ENCODE results near the gene HOMER3.
"Not testable (repeated sequence)": the region's sequence is repeated elsewhere in the genome, so short reads cannot be mapped to it uniquely, and the experiment has no call there.

Gene HOMER3

GRCh38 chr19:18952364-18953003 lies 11.5 kb upstream of the HOMER3 start:
- not testable (repeated sequence) for DNase-seq

DNA sequence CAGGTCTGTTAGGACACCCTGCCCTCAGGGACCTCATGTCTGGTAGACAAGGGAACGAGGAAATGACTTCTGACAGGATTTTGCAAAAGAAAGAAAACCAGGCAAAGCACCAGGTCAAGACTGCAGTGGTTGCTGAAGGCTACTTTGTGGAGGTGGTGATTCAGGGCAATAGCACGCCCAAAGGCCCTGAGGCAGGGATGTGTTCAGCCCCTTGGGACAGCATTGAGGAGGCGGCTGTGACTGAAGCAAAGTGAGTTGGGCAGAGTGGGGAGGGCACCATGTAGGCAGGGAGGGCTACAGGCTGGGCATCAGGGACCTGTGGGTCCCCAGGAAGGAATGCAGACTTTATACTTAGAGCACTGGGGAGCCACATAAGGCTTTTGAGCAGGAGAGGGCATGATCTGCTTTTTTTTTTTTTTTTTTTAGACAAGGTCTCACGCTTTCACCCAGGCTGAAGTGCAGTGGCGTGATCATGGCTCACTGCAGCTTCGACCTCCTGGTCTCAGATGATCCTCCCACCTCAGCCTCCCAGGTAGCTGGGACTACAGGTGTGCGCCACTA lies 10.8 kb upstream of the HOMER3 start:
- DNase-seq: peak; percentile 94

GRCh38 chr19:18949858-18950257 lies 8.8 kb upstream of the HOMER3 start:
- no peak for DNase-seq

- no peak for DNase-seq
These were observed 7.9 kb upstream of the HOMER3 start for GRCh38 chr19:18948976-18949356.

DNA sequence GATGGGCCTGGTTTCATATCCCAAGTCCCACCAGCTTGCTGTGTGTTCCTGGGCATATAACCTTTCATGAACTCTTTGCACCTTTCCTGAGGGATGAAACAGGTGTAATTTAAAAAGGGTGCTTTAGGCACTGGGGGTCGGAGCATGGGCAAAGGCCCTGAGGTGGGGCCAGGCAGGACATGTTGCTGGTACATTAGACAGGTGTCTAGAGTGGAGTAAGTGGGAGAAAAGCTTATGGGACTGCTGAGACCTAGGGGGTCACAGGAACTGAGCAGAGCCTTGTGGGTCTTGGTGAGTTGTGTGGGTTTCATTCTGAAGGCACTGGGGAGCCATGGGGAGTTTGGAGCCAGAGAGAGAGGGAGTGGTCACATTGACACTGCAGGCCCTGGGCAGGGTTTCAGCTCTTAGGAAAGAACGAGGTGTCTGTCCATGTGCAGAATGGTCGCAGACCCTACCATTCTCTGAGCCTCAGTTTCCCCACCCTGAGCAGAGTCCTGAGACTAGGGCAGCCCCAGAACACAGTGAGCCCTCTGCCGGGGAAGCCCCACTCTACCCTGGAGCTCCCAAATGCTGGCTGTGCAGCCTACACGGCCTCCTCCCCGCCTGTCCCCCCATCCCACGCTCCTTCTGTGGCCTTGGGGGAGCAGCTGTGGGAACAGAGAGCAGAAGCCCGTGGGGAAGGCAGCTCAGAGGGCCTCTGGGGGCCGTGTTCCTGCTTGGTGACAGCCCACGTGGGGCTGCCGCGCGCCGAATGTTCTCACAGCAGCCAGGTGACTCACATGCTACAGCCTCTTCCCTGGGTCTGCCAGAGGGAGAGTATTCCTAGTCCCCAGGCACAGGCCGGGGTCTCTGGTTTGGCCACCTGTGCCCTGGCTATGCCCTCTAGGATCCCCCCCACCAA lies 7.3 kb upstream of the HOMER3 start:
- DNase-seq: no peak

DNA sequence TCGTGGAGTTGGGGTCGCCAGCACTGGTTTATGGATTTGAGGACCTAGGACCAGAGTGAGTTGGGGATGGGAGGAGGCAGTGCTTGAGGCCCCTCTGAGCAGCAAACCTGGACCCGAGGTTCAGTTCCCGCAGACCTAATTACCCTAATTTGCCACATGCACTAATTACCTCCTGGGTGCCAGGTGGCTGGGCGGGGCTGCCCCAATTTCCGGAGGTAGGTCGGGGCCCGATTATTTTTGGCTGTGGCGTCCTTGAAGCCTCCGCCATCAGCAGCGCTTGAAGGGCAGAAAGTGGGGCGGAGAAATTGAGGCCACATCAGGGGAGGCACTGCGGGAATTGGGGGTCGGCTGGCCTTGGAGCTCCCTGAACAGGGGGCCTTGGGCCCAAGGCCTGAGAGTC lies 5.9 kb upstream of the HOMER3 start:
- DNase-seq: no peak

- DNase-seq: no peak
These were observed 5.3 kb upstream of the HOMER3 start for GRCh38 chr19:18946335-18946734.

DNA sequence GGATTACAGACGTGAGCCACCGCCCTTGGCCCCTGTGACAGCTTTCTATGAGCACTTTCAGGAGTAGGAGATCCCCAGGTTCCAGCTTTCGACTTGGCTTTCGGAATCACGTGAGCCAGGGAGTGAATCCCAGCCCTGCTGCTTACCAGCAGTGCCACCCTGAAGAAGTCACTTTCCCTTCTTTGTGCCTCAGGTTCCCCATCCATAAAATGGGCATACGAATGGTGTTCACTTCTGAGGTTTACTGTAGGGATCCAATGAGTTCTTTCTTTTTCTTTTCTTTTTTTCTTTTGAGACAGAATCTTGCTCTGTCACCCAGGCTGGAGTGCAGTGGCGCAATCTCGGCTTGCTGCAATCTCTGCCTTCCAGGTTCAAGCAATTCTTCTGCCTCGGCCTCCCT lies 4.3 kb upstream of the HOMER3 start:
- DNase-seq: no peak

DNA sequence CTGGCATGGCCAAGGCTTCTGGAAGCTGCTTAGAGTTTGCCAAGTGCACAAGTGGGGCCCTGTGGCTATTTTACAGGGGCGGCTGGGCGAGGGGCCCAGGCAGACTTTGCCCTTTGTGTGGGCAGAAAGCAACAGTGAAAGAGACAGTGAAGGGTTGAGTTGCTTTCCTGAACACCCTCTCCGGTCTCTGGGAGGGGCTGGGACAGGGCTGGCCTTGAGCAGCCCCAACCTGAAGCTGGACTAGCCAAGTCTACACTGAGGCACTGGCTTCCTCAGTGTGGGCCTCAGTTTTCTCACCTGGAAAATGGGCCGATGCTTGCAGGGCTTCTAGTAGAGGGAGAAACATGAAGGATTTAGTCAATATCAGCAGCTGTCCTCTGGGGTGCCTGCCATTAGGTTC lies 2.4 kb upstream of the HOMER3 start:
- no peak for DNase-seq

- no peak for DNase-seq
These were observed 1.7 kb upstream of the HOMER3 start for GRCh38 chr19:18942692-18943091.

DNA sequence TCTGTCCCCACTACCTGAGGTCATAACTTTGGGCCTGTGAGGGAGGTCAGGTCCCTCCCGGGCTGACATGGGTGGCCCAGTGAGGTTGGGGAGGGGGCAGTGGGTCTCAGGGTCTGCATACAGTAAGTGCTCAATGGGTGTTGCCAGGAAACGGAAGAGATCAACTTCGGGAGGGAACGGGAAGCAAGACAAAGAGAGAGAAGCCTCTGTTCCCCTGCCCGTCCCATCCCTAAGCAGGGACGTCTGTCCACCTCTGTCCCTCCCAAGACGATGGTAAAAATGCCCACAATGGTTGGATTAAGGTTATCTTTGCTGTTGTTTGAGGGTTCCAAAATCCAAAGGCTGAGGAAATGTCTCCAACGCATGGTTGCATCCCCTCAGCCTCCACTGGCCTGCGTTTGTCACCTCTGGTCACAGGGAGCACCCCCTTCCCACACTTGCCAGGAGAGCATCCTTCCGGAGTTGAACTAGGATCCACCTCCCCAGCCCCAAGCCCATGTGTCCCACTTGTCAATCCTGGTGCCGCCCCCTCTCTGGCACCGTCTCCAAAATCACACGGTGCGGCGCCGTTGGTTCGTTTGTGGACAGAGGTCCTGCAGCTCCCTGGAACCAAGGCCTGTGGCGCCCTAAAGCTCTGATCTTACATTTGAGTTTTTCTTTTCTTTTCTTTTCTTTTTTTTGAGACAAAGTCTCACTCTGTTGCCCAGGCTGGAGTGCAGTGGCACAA lies 774 bp upstream of the HOMER3 start:
- DNase-seq: no peak

GRCh38 chr19:18939922-18940768 lies 872 bp downstream of the HOMER3 start:
- peak; percentile 31 for DNase-seq

GRCh38 chr19:18939163-18939562 lies 1.9 kb downstream of the HOMER3 start:
- DNase-seq: no peak

- DNase-seq: no peak
These were observed 7.7 kb downstream of the HOMER3 start for GRCh38 chr19:18933297-18933696.

DNA sequence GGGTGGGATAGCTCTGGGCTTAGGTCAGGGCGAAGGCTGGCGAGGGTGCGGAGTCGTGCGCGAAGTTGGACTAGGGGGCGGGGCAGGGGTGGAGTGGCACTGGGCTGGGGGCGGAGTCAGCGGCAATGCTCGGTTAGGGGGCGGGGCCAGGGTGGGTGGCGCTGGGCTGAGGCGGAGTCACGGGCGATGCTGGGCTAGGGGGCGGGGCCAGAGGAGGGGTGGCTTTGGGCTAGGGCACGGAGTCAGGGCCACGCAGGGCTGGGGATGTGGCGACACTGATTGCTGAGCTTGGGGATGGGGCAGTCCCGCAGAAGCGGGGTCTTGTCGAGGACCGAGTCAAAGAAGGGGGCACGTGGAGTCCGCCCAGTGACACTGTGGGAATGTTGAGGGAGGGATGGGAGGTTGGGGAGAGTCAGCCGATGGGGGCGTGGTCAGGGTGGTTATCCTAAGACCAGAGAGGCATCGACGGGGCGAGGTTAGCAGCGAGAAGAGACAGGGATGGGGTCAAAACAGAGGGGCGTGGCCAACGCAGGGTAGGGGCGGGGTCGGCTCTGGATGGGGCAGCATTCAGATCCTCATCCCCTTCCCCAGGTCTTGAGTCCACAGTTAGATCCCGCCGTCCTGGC lies 8.7 kb downstream of the HOMER3 start:
- DNase-seq: peak; percentile 79

- DNase-seq: no peak
These were observed 9.5 kb downstream of the HOMER3 start for GRCh38 chr19:18931316-18932162.

GRCh38 chr19:18929311-18929710 lies 11.7 kb downstream of the HOMER3 start:
- no peak for DNase-seq

DNA sequence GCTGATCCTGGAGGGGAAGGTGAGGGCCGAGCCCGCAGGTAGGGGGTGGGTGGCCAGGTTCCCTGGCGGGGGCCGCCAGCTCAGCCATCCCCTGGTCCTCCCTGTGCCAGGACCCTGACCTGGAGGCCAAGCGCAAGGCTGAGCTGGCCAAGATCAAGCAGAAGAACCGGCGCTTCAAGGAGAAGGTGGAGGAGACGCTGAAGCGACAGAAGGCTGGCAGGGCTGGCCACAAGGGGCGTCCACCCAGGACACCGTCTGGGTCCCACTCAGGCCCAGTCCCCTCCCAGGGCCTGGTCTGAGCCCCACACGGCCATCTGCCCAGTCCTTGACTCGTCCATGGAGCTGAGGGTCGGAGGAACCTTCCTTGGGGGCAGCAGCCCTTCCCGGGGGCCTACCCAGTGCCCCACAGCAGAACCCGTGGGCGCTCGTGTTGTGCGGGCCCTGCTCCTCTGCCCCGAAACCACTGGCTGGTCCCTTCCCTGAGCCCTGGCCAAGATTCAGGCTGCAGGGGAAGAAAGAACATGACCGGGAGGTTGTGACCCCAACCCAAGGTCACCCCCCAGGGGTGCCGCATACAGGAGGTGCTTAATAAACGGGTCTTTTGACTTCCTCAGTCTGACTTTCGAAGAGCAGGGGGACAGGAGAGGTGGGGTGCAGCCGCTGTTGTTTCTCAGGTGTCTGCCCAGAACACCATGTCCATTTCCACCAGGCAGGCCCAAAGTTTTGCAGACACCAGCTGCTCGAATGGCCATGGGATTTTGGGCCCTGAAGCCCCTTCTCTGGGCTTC lies 12.8 kb downstream of the HOMER3 start:
- no peak for DNase-seq

GRCh38 chr19:18924684-18925213 lies 16.3 kb downstream of the HOMER3 start:
- DNase-seq: no peak
